Activated naive CD4-positive, alpha-beta T cell treated with Interleukin-2 at 50 U/mL for 16 hours (primary cell): ENCODE results near the gene VPS13C.
"Not testable (repeated sequence)": the region's sequence is repeated elsewhere in the genome, so short reads cannot be mapped to it uniquely, and the experiment has no call there.

ENCODE experiments used
- DNase-seq: peaks from one replicate; pipeline ENCODE4 v3.0.0-alpha.2; 2020

Gene VPS13C

DNA sequence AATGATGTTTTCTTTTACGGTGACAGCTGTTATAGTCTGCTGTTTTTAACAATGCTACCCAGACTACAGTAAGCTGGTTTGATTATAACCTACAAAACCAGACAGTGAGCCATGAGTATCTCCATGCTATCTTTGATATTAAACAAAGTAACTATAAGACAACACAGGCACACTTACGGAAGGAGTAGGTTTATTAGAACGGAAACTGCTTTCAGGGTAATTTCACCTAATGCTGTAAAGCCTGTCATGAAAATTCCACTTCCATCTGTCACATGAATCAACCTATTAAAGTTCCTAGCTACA, 33.0 kb downstream of the VPS13C start:
- no peak for DNase-seq

DNA sequence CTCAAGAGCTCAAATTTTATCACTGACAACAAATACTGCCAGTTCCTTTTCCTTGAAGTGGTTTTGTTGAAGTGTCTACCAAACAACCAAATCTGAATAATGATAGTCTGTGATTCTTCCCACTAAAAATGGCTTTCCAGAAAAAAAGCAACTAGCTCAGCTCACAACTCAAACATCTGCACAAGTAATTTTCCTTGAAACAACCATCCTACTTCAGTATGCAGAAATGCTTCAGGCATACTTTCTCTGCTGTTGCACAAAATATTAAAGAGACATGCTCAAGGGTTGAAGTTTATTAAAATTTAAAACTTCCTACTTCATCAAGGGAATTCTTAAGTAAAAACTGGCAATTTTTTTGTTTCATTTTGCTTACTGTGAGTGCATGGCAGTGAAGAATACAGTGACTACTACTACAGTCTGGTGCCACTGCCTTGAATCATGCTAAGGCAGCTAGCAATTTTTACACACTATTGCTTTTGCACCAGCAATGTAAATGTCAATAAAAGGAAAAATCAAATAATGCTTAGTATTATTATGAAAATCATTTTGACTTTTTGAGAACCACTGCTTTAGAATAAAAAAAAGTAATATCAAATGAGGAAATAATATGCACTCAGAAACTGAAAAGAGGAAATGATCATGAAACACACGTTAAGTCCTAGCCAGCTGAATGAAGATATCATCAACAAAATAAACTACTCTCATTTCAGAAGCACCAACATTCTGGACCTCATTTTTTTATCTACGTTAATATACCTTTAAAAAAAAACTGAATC, 33.6 kb downstream of the VPS13C start:
- DNase-seq = no peak

DNA sequence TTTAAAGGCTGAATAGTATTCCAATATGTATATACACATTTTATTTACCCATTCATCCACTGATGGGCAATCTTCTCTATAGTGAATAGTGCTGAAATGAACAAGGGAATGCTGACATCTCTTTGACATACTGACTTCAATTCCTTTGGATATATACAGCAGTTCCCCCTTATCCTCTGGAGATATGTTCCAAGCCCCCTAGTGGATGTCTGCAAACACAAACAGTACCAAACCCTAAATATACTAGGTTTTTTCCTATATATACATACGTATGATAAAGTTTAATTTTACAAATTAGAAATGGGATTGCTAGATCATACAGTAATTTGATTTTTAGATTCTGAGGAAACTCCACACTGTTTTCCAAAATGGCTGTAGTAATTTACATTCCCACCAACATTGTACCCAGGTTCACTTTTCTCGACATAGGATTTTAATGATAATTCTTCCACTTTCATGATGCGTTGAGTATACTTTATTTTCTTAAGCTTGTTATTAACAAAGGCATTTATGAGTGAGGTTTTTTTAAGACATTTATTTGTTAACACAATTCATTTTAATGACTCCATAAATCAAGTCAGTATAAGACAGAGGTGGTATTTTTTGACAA, 38.2 kb downstream of the VPS13C start:
- DNase-seq = no peak

DNA sequence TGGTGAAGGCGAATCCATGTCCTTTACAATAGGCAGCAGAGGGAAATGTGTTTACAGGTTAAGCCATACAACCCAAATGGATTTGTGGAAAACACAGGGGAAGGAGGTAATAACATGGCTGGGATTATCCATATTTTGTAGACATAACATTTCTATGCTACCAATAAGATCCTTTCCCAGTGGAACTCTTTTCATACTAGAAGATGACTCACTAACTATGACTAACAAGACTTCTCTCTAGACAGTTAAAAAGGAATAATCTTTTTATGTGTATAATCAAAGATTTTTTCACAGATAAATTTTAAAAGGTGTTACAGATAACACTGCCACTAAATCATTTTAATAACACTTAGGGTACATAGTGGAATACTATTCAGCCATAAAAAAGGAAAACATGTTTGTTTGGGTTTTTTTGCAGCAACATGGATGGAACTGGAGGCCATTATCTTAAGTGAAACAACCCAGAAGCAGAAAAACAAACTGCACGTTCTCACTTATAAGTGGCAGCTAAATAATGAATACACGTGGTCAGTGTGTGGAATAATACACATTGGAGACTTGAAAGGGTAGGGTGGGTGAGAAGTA, 39.6 kb downstream of the VPS13C start:
- no peak for DNase-seq

GRCh38 chr15:62005354-62005753, 54.9 kb downstream of the VPS13C start:
- not testable (repeated sequence) for DNase-seq

- DNase-seq = no peak
These were observed 62.5 kb downstream of the VPS13C start for GRCh38 chr15:61997786-61998185.

- no peak for DNase-seq
These were observed 64.1 kb downstream of the VPS13C start for GRCh38 chr15:61996056-61996635.

- no peak for DNase-seq
These were observed 66.0 kb downstream of the VPS13C start for GRCh38 chr15:61994216-61994615.

DNA sequence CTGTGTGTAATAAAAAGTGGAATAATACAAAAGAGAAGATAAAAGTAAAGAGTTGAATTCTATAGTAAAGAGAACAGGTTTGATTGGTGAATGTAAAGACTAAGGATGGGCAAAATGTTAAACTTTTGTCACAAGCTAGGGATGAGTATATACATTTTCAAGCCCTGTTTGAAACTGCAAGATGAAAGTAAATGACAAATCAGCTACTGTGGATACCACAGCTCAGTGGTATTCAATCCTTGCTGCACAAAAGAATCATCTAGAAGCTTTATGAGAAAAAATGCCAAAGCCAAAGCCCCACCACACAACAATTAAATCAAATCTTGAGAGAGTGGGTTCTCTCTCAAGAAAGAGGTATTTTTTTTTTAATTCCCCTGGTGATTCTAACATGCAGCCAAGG, 67.7 kb downstream of the VPS13C start:
- DNase-seq = no peak

GRCh38 chr15:61989667-61990066, 70.6 kb downstream of the VPS13C start:
- no peak for DNase-seq

GRCh38 chr15:61987824-61988223, 72.4 kb downstream of the VPS13C start:
- DNase-seq = no peak

- DNase-seq = no peak
These were observed 77.2 kb downstream of the VPS13C start for GRCh38 chr15:61983081-61983480.

GRCh38 chr15:61978225-61978624, 82.0 kb downstream of the VPS13C start:
- DNase-seq = no peak

DNA sequence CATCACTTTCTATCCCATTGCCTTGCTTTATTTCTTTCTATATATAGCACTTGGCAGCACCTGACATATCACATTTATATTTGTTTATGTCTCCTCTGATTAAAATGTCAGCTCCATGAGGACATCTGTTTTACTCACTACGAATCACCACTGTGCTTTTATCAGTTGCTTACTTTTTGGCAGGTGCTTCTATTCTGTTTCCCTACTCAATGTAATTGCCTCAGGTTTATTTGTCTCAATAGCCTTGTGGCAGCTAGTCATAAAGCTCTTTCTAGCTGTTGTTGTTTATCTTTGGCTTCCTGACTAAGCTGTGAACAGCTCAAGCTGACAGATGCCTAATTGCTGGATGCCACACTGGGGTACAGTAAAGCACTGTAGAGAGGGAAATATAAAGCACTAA, 85.5 kb downstream of the VPS13C start:
- DNase-seq = no peak

DNA sequence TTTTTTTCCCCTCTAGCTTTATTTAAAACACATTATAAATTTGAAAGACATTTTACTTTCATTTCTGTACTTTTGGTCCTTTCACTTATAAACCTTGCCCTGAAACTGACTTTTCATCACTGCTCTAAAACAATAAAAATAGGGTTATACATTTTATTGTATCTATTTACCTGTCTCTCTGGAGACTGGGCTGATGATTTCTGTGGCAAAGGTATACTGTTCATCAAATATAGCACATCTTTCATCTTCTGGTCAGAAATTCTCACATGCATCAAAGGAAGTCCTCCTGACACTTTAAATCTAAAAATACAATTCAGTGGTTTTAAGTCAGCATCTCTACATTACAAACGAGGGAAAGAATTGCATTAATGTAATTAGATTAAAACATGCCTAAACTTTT, 86.1 kb downstream of the VPS13C start:
- no peak for DNase-seq

- DNase-seq = no peak
These were observed 108.3 kb downstream of the VPS13C start for GRCh38 chr15:61951949-61952348.

GRCh38 chr15:61946778-61947177, 113.5 kb downstream of the VPS13C start:
- DNase-seq = no peak

GRCh38 chr15:61943992-61944391, 116.3 kb downstream of the VPS13C start:
- DNase-seq = no peak

- DNase-seq = no peak
These were observed 122.0 kb downstream of the VPS13C start for GRCh38 chr15:61938249-61938648.

DNA sequence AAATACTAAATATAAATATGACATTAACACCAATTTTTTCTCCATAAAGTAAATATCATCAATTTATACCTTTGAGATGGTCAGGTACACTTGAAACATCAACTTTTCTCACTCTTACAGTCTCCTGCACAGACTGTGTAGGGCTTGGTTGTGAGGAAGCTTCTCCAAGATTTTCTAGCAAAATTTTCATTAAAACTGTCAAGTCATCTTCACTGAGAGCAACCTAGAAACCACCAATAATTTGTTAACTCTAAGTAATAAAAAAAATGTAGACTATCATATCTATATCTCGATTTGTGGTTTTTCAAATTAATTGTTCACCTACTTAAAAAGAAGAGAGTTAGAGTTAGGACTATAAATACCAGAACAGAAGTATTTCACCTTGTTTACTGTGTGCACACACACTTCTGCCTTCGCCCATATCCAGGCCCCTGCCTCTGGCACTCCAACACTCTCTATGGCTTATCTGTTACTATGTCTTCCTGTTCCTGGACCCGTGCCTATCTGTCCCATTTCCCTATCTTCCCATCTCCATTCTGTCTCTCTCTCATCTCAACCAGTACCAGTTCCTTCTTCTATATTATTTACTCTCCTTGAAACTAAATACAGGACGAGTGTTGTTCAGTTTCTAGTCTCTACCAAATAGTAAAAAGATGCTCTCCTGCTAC, 123.6 kb downstream of the VPS13C start:
- DNase-seq = no peak

DNA sequence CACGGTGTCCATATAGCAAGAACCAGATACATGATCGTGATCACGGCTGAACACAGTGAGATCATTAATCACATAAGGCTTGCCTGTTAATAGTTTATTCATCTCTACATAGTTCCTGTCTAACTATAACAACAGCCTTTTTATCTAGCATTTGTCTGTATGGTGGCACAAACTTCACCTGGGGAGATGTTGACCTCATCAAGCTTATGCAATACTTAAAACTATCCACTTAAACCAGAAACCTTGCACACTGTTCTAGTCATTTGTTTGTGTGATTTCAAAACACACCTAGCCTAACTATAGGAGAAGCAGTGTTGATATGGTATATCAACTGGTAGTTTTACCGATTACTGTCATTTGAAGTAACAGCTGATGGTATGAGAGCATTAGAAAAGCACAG, 124.8 kb downstream of the VPS13C start:
- no peak for DNase-seq

DNA sequence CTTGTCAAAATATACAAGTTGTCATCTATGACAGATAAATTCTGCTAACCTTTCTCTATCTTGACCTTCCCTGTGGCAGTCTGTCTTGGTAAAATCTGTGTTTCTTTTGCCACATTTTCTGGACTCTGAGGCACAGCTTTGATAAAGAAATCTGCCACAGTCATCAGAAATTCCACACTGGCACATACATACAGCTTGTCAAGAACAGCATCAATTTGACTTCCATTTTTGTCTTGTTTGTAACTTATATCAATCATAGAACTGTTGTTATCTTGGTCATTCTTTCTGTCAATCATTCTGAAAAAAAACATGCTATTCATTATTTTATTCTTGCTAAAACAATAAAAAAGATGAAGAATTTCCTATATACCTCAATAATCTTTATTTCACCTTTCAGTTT, 130.8 kb downstream of the VPS13C start:
- DNase-seq = no peak

- no peak for DNase-seq
These were observed 137.1 kb downstream of the VPS13C start for GRCh38 chr15:61923173-61923572.

DNA sequence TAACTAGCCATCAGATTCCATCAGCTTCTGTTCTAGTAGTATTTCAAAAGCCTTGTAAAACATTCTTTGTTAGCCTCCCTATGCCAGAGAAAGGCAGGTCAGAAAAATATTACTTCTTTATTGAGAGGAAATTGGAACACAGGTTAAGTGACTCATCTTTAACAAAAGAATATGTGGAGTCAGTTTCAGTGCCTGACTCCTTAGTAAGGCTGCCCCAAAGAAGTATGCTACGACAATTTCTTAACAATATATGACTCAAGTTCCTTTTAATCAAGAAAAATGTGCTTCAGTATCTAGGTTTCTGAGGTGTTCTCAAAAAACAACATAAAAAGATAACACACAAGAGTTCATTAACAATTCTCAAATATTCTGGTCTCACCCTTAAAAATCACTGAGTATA, 139.2 kb downstream of the VPS13C start:
- no peak for DNase-seq
